Brain microvascular endothelial cell (primary cell): ENCODE measurements around the gene SP140L.
A peak's percentile ranks its signal among the peaks of the same experiment; 100 is the strongest.

Source experiments
- DNase-seq: peaks from one replicate; pipeline ENCODE4 v3.0.0-alpha.2; 2020
- H3K27ac ChIP-seq: fragments of 250-450 bp; sonication (Bioruptor Pico); 2 replicates; pipeline ENCODE4 v1.5.1; 2020; ENCODE audit warnings: mild to moderate bottlenecking, moderate library complexity
- H3K27me3 ChIP-seq: fragments of 250-450 bp; sonication (Bioruptor Pico); replicated peaks from 2 replicates; pipeline ENCODE4 v1.5.1; 2020; ENCODE audit warnings: mild to moderate bottlenecking
- H3K36me3 ChIP-seq: fragments of 250-450 bp; sonication (Bioruptor Pico); replicated peaks from 2 replicates; pipeline ENCODE4 v1.5.1; 2020; ENCODE audit warnings: mild to moderate bottlenecking
- H3K4me3 ChIP-seq: 2 replicates; pipeline ENCODE4 v1.5.1; 2011; ENCODE audit warnings: low read depth, mild to moderate bottlenecking, control low read depth, low read length, moderate library complexity
- in situ Hi-C: cut with HindIII; loops from 2 replicates; pipeline ENCODE4 v1.10.0; 2017; ENCODE audit warnings: low sequenced_read_pairs, low pct_ligation_motif_present
- TF ChIP-seq, protein P1 (sequence below): IDR thresholded peaks from 2 replicates; pipeline ENCODE4 v1.5.1; 2011; ENCODE audit warnings: low read depth, mild to moderate bottlenecking, moderate library complexity, low read length, control low read depth, inconsistent platforms; ENCODE audit errors: missing control alignments

Gene SP140L

DNA sequence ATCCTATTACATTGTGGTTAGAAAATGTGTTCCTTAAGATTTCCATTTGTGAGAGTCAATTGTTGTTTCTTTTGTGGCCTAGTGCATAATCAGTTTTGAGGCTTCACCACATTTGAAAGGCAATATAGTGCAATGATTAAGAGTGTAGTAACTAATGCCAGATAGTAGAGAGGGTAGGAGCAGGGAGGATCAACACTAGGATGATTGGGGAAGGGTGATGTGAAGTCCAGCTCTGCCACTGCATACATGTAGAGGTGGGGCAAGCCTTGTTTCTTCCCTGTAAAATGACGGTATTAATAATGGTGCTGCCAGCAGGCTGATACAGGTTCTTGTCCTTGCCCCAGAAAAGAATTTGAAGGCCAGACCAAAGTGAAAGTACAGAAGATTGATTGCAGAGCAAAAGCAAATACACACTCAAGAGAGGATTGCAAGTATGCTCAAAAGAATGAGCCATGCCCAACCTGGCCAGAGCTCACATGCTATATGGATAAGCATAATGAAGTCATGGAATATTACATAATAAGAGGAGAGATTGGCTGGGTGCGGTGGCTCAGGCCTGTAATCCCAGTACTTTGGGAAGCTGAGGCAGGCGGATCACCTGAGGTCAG, 97.0 kb downstream of the SP140L start:
- in situ Hi-C loops = no loop called here
- H3K36me3 ChIP-seq = peaks cover 15% of the 10 kb centered on the region
- DNase-seq = peak; percentile 50
- no peak overlapping the region for H3K4me3 ChIP-seq
- peak overlapping the region; percentile 20 for H3K27ac ChIP-seq
- H3K27me3 ChIP-seq = no peaks in the 10 kb centered on the region
- TF ChIP-seq, protein P1, sequence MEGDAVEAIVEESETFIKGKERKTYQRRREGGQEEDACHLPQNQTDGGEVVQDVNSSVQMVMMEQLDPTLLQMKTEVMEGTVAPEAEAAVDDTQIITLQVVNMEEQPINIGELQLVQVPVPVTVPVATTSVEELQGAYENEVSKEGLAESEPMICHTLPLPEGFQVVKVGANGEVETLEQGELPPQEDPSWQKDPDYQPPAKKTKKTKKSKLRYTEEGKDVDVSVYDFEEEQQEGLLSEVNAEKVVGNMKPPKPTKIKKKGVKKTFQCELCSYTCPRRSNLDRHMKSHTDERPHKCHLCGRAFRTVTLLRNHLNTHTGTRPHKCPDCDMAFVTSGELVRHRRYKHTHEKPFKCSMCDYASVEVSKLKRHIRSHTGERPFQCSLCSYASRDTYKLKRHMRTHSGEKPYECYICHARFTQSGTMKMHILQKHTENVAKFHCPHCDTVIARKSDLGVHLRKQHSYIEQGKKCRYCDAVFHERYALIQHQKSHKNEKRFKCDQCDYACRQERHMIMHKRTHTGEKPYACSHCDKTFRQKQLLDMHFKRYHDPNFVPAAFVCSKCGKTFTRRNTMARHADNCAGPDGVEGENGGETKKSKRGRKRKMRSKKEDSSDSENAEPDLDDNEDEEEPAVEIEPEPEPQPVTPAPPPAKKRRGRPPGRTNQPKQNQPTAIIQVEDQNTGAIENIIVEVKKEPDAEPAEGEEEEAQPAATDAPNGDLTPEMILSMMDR = no peak

DNA sequence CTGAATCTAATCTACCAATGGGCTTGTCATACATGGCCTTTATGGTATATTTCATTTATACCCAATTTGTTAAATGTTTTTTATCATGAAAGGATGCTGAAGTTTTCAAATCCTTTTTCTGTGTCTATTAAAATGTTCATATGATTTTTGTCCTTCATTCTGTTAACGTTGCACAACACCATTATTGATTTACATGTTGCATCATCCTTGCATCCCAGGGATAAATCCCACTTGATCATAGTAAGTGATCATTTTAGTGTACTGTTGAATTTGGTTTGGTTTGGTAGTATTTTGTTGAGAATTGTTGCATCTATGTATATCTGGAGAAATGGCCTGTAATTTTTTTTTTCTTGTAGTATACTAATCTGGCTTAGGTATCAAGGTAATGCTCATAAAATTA, 98.4 kb downstream of the SP140L start:
- Histone ChIP-seq H3K4me3 (no peak overlapping the region), H3K27me3 (no peaks in the 10 kb centered on the region), H3K36me3 (peaks cover 16% of the 10 kb centered on the region), H3K27ac (no peak overlapping the region)
- no peak for DNase-seq
- TF ChIP-seq, protein P1 = no peak
- in situ Hi-C loops = no loop called here

DNA sequence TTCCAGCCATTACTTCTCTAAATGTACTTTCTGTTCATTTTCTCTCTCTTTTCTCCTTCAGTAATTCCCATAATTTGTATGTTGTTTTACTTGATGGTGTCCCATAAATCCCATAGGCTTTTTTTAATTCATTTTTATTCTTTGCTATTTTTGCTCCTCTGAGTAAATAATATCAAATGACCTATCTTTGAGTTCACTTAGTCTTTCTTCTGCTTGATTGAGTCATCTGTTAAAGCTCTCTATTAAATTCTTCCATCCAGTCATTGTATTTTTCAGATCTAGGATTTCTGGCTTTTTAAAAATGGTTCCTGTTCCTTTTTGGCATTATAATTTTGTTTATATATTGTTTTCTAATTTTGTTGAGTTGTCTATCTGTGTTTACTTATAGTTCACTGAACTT, 102.5 kb downstream of the SP140L start:
- in situ Hi-C loops = no loop called here

DNA sequence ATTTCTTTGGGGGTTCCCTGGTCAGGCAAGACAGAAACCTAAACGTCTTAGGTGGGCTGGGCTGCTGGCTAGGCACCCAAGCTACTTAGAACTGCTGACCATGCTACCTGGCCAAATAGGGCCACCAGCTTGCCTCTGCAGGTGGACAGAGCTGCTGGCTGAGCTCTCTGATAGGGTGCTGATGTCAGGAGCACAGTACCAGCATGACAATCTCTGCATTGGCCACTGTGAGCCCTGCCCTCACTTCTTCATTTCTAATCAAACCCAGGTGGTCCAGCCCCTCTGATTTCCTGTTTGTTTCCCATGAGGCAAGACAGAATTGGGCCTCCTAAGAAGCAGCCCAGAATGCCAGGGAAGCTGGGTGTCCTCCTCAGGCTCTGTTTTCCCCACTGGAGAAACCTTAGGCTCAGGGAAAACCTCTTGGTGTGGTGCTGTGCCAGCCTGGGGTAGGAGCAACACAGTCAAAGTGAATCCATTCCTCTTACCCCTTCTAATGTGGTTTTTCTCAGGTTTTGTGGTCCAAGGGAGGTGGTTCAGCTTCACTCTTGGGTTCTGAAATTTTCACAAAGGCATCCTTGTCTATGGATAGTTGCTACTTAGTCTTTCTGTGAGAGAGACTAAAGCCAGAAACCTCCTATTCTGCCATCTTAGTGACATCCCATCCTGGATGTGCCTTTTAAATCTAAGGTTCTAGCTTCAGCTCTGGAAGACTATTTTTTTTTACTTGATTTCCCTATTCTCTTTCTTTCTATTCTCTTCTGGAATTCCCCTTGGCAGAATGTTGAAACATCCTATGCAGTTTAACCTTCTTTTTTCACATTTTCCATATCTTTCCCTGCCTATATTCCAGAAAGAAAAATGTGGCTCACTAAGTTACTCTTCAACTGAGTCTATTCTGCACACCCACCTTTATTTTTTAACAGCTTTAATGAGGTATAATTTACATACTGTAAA, 104.2 kb downstream of the SP140L start:
- in situ Hi-C loops = no loop called here
- H3K27ac ChIP-seq = no peak overlapping the region
- TF ChIP-seq, protein P1 = no peak
- no peak overlapping the region for H3K4me3 ChIP-seq
- H3K27me3 ChIP-seq = no peaks in the 10 kb centered on the region
- DNase-seq = no peak
- peaks cover 12% of the 10 kb centered on the region for H3K36me3 ChIP-seq

More for the DNA sequence above, 102.5 kb downstream of the SP140L start:
- H3K27ac ChIP-seq = no peak overlapping the region
- no peaks in the 10 kb centered on the region for H3K27me3 ChIP-seq
- no peak for DNase-seq
- H3K36me3 ChIP-seq = peaks cover 11% of the 10 kb centered on the region
- TF ChIP-seq, protein P1 = no peak
- H3K4me3 ChIP-seq = no peak overlapping the region

DNA sequence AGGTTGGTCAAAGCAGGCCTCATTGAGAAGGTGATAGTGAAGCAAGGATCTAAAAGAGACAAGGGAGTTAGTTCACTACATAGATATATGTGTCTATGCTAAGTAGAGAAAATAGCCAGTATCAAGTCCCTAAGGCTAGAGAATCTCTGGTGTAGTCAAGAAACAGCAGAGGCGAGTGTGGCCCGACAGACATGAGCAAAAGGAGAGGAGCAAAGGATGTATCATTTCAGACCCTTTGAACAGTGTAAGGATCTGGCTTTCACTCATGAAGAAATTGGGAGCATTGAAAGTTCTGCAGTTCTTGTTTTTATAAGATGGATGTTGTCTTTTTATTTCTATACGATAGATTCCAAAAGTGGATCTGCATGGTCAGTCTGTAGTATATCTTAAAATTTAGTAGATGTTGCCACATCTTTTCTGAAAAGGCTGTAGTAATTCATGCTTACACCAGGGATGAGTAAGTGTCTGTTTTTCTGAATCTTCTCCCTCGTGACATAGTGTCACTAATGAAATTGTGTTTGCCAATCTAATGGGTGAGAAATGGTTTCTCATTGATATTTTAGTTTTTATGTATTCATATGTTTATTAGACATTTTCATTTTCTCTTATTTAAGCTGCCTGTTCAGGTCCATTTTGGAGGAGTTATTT, 107.8 kb downstream of the SP140L start:
- in situ Hi-C loops = no loop called here

More for the DNA sequence above, 107.8 kb downstream of the SP140L start:
- Histone ChIP-seq H3K27ac (no peak overlapping the region), H3K36me3 (peaks cover 4% of the 10 kb centered on the region), H3K4me3 (no peak overlapping the region), H3K27me3 (no peaks in the 10 kb centered on the region)
- TF ChIP-seq, protein P1 = no peak
- DNase-seq = no peak
